Stimulated activated CD4-positive, alpha-beta T cell treated with anti-CD3 and anti-CD28 coated beads, TNF-alpha, amount 100 ng/mL, for 24 hours (primary cell): ENCODE measurements around the gene PEAR1.

Source experiments
- DNase-seq, 3 experiments: peaks; one replicate each; pipeline ENCODE4 v3.0.0-alpha.2; 2020; ENCODE audit warnings: low read depth in 3 of 3

PEAR1 gene, protein sequence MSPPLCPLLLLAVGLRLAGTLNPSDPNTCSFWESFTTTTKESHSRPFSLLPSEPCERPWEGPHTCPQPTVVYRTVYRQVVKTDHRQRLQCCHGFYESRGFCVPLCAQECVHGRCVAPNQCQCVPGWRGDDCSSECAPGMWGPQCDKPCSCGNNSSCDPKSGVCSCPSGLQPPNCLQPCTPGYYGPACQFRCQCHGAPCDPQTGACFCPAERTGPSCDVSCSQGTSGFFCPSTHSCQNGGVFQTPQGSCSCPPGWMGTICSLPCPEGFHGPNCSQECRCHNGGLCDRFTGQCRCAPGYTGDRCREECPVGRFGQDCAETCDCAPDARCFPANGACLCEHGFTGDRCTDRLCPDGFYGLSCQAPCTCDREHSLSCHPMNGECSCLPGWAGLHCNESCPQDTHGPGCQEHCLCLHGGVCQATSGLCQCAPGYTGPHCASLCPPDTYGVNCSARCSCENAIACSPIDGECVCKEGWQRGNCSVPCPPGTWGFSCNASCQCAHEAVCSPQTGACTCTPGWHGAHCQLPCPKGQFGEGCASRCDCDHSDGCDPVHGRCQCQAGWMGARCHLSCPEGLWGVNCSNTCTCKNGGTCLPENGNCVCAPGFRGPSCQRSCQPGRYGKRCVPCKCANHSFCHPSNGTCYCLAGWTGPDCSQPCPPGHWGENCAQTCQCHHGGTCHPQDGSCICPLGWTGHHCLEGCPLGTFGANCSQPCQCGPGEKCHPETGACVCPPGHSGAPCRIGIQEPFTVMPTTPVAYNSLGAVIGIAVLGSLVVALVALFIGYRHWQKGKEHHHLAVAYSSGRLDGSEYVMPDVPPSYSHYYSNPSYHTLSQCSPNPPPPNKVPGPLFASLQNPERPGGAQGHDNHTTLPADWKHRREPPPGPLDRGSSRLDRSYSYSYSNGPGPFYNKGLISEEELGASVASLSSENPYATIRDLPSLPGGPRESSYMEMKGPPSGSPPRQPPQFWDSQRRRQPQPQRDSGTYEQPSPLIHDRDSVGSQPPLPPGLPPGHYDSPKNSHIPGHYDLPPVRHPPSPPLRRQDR

DNA sequence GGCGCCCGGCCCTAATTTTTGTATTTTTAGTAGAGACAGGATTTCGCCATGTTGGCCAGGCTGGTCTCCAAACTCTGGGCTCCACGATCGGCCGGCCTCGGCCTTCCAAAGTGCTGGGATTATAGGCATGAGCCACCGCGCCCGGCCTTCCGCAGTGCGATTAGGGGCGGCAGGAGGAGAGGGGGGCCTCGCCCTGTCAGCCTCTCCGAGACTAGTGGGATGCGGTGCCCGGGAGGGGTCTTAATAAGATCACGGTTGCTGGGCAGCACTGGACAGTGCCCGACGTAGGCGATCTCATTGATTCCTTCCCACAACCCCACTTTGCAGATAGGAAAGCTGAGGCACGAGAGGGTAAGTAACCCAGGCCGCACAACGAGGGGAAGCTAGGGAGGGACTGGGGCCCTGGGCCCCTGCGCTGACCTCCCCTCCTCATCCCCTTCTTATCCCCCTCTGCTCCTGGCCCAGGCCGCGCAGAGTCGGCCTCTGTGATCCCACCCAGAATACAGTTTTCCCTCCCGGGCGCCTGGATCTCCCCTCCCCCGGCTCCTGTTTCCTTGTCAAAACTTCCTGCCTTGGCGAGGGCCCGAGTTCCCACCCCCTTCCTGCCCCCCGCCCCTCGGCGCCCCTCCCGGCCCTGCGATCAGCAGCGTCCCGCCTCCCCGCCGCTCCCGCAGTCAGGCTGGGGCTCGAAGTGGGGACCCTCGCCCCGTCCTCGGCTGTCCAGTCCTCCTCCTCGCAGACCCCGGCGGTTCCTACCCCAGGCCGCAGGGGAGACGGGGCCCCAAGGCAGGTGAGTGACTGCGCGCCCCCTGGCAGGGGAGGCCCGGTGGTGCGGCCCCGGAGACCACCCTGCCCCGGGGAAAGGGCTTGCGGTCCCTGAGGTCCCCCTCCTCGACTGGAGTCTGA lies at the start of gene PEAR1:
Gene PEAR1 (plus strand): TSS at position 671 of the 906 bp plus-strand sequence. CDS start 10,209 bp downstream, outside the sequence.
- DNase-seq, result no peak

DNA sequence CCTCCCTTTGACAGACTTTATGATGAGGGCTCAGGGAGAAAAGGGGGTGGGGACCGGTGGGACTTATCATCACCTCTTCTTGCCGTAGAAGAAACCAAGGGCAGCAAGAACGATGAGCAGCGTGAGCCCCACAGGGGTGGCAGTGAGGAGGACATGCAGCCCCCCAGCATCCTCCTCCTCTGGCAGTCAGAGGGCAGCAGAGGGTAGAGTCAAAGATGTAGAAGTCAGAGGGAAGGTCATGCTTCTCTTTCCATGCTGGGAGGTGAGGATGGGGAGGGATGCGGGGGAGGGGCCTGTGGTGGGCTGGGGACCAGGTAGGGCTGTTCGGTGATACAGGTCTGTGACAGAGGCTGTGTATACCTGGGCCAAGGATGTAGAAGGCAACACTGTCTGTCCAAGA lies 49.4 kb upstream of the PEAR1 start:
- no peak for DNase-seq

DNA sequence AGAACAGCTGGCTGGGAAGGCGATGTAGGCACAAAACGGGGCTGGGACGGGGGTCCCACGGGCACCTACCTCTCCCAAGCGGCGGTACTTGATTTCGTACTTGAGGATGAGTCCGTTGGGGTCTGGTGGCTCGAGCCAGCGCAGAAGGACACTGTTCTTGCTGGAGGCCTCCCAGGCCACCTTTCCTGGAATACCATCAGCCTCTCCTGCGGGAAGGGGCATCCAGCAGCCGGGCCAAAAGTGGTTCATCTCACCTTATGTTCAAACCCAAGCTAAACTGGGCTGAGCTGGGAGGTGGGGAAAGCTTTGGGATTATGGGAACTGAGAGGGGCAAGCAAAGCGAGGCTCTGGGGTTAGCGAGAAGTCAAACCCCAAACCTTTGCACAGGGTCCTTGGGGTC lies 48.9 kb upstream of the PEAR1 start:
- no peak for DNase-seq

DNA sequence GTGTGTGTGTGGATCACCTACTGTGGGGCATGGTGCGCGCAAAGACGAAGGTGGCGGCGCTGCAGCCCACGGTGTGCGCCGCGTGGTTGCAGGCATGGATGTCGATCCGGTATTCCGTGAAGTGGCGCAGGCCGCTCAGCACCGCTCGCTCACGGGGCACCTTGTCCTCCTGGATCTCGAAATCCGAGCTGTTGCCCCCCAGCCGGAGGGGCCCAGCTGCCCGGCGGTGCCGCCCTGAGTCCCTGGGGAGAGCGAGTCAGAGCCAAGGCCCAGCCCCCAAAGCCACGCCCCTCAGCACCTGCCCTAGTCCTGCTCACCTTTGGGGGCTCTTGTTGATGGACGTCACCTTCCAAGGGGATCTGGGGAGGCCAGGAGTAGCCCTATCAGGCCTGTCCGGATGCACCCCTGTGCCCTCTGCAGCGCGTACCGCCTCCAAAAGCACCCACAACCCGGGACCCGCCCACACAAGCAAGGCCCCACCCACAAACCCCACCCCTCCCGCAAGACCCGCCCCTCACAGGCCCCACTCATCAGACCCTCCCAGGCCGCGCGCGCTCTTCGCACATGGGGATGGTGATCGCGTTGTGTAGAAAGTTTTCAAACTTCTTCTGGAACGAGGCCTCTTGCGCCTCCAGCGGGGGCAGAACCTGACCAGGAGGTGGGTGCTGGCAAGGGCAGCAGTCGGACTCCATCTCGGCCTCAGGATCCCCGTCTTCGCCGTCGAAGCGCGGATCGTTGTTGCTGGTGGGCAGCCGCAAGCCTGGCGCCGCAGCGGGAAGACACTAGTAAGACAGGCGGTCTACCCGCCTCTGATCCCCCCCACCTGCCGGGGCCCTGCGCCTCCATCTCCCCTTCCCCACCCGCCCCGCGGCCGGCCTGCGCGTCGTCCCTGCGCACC lies 48.2 kb upstream of the PEAR1 start:
- peak in 1 of 3 experiments; percentile 23 for DNase-seq

DNA sequence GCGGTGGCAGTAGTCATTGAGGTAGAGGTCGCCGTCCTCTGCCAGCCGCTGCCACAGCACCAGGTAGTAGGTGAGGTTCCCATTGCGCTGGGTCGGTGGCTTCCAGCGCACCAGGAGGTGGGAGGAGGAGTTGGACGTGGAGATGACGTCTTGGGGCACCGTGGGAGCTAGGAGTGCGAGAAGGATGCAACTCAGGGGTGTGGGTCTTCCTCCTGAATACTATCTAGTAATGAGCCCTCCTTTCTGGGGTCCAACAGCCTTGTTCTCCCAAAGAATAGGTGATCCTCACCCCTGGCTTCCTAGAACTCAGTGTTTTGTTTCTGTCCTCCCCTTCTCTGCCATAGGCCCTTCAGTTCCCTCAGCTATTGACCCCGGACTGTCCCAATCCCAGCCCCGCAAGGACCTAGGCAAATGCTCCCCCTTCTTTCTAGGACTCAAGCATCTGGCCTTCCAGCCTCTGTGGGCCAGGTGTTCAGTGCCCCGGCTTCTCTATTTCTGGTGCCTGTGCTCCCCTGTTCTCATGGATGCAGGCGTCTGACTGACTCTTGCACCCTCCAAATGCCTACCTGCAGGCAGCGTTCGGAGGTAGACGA lies 47.5 kb upstream of the PEAR1 start:
- DNase-seq, result no peak

DNA sequence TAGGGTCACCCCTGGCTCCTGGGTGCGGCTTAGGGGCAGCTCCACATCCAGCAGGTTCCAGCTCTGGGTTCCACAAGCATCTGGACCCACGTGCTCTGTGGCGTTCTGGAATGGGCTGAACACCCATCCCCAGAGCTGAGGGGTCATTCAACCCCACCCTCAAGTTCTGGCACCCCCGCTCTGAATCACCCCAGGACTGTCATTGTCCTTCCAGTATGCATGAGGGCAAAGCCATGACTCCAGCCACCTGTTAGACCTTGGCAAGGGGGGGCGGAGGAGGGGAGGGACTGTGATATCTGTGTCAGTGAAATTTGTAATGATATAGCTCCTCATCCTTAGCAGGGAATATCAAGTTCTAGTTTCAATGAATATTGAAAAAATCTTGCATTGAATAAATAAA lies 46.9 kb upstream of the PEAR1 start:
- no peak for DNase-seq

DNA sequence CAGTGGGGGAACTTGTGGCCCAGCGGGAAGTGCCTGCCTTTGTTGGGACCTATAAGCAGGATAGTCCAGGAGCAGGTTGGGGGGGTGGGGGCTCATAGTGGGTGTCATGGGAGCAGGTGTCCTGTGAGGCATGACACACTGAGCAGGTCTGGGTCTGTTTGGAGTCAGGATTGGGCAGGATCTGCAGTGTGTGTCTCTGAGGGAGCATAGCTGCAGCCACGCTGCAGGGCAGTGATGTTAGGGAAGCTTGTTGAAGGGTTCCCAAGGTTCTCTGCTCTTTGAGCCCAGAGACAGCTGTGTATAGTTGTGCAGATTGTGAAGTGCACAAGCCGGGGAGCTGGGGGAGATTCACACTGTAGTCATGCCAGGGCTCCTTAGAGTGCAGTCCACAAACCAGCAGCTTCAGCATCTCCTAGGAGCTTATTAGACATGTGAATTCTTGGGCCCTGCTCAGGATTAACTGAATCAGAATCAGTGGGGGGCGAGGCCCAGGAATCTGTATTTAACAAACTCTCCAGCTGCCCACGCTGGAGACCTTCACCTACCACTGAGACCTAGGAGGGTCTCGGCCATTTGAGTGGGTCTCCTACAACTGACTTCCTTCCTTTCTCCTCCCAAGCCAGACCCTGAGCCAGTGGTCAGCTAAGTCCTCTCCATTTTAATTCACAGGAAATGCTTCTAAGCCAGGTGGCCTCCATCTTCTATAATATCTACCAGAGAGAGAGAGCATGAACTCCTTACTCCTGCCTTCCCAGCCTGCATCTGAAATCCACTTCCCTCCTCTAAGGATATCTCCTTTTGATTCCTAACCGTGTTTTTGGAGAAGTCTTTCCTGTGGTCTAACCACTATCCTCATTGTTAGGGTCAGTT lies 45.7 kb upstream of the PEAR1 start:
- no peak for DNase-seq

DNA sequence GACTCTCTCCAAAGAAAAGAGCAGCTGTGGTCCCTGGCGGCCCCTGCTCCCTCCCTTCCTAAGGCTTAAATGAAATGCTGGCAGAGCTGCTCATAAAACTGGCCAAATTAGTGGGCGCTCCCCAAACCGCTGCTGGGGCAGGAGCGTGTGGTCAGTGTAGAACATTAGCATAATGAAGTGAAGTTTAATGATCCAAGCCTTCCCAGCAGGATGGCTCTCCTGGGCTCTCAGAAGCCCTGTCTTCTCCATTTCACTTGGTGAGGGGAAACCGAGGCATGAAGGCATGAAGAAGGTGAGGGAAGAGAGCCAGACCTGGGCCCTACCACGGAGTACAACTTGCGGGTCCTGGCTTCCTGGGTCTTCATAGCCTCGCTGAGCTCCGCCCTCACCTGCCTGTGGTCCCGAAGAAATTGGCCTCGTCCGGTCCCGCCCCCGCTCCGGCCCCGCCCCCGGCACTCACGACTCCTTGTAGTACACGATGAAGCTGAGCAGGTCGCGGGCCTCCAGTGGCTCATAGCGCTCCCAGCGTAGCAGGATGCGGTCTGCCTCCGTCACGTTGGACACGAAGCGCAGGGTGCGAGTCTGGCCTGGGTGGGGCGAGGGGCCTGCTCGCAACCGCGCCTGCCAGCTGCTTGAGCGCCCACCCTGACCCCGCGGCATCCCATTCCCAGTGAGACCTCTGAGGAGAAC lies 44.9 kb upstream of the PEAR1 start:
- DNase-seq, result peak; percentile 22 to 77 (median 35)

DNA sequence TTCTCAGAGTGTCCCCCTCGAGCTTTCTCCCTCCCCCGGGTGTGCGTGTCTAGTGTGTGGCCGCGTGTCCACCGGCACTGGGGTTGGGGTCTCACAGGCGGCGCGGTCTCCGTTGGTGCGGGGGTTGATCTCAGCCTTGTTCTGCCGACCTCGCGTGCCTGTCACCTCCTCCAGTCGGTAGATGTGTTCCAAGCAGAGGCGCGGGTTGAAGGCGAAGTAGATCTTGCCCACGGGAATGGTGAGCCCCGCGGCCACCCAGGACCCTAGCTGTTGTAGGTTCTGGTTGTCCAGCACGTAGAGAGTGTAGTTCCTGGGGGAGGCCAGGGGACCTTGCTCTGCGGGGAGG lies 44.4 kb upstream of the PEAR1 start:
- DNase-seq, result no peak

DNA sequence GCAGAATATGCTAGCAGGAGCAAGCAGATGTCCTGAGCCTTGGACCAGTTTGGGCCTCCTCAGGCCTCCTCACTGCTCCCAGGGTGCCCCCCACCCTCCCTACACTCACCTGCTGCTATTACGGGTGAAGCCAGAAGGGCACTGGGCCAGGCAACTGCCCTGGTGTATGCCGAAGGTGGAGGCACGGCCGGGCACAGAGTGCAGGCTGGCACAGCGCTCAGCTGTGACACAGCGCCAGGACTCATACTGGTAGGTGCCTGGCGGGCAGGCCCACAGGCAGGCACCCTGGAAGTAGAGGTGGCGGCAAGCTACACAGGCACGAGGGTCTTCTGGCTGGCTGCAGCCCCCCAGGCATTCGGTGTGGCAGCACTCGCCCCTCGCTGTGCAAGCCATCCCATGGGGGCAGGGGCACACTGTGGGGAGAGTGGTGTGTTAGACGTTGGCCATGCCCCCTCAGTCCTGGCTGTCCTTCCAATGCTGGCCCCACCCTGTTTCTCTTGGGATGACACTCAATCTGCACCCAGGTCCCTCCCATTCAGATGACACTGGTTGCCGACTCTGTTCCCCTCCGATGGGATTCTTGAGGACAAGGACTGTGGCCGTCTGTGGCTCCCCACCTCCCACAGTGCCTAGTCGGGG lies 41.6 kb upstream of the PEAR1 start:
- no peak for DNase-seq

DNA sequence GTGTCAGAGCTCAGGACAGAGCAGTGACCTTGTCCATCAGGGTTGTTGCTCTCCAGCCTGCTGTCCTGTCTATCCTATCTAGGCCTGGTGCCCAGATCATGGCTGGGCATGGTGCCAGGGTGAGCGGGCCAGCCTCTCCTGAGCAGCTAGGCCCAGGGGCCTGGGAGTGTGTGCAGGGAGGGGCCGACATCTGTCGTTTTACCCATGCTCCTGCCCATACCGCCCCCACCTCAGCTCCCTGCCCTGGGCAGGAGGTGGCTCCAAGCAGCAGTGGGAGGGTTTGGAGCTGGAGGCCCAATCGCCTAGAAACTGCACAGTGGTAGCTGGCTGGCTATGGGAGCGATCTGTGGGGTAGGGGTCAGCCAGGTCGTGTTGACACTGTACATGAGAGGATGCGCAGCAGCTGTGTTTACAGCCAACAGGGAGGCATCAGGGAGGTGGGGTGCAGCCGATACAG lies 41.1 kb upstream of the PEAR1 start:
- DNase-seq, result no peak

DNA sequence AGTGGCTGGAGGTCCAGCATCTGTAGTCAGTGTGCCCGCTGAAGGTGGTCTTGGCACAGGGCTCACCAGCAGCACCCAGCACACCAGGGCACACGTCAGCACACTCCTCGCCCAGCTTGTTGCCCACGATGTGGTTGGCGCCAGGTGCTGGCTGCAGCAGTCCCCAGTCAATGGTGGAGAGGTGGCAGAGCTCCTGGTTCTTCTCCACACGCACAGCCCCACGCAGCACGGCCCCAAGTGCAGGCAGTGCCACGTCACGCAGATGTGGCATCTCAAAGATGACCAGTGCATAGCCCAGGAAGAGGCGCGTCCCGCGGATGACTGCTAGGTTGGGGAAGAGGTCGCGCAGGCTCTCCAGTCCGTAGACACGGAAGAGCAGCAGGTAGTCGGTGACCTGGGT lies 39.8 kb upstream of the PEAR1 start:
- no peak for DNase-seq

DNA sequence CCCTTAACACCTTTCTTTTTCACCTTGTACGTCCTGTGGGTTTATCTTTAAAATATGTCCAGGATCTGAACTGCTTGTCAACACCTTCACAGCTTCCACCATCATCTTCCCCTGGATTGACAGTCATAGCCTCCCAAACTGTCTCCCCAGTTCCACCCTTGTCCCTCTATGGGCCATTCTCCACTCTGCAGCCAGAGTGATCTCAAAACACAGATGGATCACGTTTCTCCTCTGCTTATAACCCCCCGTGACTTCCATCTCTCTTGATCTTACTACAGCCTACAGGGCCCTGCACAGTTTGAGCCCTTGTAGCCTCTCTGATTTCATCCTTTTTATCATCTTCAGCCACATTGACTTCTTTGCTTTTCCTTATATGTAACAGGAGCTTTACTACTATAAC lies 38.9 kb upstream of the PEAR1 start:
- no peak for DNase-seq

DNA sequence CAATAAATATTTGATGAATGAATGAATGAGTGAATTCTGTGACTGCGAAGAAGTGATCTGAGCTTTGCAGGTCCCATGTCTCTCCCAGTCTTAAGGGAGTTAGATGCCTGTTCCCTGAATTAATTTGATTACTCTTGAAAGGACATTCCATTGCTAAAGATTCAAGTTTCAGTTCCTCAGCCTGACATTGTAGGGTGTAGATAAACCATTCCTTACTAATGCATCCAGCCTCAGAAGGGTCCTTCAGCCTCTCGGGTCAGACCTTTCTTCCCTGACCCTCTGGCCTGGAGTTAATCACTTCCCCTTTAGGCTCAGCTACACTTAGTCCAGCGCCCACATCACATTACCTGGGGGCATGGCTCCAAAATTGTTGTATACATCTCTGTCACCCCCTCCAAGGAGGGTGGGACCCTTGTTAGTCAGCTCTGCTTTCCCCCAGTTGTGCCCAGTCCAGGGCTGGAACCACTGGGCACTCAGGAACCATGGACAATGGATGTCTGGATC lies 37.2 kb upstream of the PEAR1 start:
- DNase-seq, result no peak

DNA sequence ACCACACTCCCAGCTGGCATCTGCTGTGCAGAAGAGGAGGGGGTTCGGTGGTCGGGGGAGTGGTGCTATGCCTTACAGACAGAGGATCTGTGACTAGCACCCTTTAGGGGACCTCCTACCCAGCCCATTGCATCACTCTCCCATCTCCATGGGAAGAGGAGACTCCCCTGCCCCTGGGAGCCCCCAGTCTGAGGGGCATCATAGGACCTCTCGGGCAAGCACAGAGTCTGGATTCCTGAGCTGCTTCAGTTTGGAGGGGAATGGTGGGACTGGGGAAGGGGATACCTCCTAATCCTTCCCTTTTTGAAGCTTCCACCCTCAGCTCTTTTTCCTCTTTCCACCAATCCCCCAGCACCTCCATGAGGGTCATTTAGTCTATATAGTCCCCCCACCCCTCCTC lies 36.0 kb upstream of the PEAR1 start:
- DNase-seq, result no peak

DNA sequence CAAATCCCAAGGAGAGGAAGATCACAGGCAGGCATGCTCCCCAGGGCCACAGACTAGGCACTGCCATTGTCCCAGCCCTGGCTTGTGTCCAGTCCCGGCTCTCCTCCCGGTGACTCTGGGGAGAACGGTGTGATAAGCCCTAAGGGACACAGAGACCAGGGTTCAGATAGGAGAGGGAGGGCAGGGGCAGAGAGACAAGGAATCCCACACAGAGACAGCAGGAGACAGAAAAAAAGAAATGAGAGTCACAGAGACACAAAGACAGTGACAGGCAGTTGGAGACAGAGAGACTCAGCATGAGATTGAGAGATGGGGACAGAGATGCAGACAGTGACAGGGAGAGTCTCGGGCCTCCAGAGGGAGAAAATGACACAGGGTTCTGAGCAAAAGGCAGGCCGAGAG lies 35.0 kb upstream of the PEAR1 start:
- no peak for DNase-seq

DNA sequence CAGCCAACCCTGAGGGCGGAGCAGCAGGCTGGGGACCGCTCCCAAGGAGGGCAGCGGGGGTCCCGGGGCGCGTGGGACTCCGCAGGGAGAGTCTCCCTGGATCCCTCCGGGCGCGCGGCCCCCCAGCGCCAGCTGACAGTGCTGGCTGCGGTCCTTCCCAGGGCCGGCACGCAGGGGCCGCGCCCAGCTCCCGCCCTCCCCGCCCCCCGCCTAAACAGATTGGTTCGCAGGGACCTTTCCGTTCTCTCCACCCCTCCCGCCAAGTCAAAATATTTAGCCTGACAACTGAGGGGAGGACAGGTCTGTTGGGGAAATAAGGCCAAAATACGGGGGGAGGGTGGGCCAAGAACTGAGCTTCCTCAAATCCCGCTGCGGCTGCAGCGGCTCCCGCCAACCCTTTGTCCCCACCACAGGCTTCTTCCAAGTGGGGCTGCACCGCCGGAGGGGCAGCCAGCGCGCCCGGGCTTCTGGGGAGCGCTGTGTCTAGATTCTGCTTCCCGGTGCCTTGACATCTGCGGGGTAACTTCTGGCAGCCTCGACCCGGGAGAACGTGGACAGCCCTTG lies 34.5 kb upstream of the PEAR1 start, which contains the start of gene INSRR:
Gene INSRR (minus strand): TSS at position 159 of the 564 bp plus-strand sequence. CDS start 496 bp downstream, outside the sequence.
- no peak for DNase-seq
